HG02973 (cell line): ENCODE results near the gene GSN.
A peak's percentile ranks its signal among the peaks of the same experiment; 100 is the strongest.

Source experiments
- ATAC-seq: cut with Tn5 transposase; IDR thresholded peaks from one replicate; pipeline ENCODE4 v1.9.1; 2021; ENCODE audit warnings: moderate library complexity; ENCODE audit not compliant: unreplicated experiment

The GSN gene

GRCh38 chr9:121322037-121322736, 54.2 kb downstream of the GSN start:
- ATAC-seq: no peak

DNA sequence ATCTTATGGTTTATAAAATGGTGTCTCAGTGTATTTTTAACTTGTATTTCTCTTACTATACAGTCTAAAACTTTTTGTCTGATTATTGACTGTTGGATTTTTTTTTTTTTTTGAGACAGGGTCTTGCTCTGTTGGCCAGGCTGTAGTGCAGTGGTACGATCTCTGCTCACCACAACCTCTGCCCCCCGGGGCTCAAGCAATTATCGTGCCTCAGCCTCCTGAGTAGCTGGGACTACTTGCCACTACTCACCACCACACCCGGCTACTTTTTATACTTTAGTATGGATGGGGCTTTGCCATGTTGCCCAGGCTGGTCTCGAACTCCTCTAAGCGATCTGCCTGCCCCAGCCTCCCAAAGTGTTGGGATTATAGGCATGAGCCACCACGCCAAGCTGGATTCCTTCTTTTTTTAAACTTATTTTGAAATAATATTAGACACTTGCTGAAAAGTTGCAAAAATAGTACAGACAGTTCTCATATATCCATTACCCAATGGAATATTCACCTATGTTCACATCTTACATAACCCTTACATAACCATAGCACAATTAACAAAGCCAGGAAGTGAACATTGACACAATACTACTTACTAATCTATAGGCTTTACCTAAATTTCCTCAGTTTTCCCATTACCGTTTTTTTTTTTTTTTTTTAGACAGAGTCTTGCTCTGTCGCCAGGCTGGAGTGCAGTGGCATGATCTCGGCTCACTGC, 54.9 kb downstream of the GSN start:
- ATAC-seq: no peak

- no peak for ATAC-seq
Observed at GRCh38 chr9:121323449-121324151, 55.6 kb downstream of the GSN start.

DNA sequence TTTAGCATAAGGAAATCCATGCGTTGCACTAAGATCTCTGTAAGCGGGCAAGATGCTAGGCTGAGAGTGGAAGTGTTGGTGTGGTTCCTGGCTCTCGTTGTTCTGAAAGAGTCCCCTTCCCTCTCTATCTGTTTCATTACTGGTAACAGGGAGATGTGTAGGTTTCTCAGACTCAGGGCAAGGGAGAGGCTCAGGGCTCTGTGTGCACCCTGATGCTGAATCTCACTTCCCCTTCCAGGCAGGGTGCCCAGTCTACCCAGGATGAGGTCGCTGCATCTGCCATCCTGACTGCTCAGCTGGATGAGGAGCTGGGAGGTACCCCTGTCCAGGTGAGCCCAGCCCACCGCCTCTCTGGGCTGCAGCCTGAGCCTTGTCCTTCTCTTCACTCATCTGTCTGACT, 56.4 kb downstream of the GSN start:
- ATAC-seq: no peak

DNA sequence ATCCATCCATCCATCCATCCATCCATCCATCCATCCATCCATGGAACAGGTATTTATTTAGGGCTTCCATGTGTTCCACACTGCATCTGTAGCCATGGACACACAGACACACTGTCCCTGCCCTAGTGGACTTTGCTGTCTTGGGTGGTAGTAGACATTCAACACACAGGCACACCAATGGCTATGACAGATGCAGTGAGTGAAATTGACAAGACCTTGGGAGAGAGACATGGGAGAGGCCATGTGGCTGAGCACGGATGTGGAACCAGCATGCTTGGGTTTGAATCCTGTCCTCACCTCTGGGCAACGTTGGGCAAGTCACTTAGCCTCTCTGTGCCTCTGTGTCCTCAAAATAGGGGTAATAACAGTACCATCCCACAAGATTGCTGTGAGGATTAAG, 56.8 kb downstream of the GSN start:
- ATAC-seq: no peak

GRCh38 chr9:121325387-121325786, 57.4 kb downstream of the GSN start:
- ATAC-seq: no peak

- no peak for ATAC-seq
Observed at GRCh38 chr9:121326130-121326838, 58.3 kb downstream of the GSN start.

DNA sequence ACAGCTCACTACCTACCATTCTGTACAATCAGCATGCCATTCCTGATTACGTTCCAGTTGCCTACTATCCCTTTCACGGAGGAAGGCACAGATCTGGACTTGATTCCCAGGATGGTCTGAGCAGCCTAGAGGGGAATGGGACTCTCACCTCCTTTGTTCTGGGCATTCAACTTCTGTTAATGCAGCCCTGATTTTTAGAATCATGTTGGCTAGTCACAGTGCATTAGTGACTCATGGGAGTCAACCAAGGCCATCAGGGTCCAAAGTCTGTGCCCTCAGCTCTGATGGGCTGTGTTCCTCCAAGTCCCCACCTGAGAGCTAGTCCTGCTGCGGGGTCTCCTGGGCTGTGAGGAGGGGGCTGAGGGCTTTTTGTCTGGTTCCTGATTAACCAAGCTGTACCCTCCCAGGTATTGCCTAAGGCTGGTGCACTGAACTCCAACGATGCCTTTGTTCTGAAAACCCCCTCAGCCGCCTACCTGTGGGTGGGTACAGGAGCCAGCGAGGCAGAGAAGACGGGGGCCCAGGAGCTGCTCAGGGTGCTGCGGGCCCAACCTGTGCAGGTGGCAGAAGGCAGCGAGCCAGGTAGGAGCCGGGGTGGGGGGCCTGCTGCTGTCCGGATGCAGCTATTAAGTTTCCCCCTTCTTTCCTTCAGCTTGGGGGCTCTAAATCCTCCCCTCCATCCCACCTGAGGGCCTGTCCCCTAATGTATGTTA, 59.1 kb downstream of the GSN start:
- no peak for ATAC-seq

GRCh38 chr9:121328476-121328875, 60.5 kb downstream of the GSN start:
- ATAC-seq: no peak

DNA sequence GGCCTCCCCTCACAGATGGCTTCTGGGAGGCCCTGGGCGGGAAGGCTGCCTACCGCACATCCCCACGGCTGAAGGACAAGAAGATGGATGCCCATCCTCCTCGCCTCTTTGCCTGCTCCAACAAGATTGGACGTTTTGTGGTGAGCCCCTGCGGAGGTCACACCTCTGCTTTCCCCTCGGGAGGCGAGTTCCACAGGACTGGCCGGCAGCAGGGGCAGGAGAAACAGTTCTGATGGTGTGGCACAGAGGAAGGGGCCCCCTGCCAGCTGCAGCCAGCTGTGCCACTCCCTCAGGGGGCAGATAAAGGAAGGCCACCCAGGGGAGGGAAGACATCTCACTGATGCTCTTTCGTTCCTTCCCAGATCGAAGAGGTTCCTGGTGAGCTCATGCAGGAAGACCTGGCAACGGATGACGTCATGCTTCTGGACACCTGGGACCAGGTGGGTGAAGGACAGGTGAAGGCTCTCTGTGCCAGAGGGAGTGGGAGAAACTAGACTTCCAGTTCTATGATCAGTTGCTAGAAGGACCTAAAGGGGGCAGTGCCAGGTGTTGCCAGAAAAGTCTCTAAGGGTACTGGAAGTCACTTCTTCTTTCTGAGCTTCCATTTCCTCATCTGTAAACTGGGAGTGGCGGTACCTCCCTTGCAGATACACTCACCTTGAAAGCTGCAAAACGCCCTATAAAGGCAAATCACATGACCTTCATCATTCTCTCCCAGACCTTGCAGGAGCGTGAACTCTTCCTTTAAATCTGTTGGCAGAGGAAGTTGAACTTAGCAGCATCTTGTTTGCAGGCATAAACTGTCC, 61.1 kb downstream of the GSN start:
- ATAC-seq: no peak

GRCh38 chr9:121331549-121331948, 63.6 kb downstream of the GSN start:
- no peak for ATAC-seq

DNA sequence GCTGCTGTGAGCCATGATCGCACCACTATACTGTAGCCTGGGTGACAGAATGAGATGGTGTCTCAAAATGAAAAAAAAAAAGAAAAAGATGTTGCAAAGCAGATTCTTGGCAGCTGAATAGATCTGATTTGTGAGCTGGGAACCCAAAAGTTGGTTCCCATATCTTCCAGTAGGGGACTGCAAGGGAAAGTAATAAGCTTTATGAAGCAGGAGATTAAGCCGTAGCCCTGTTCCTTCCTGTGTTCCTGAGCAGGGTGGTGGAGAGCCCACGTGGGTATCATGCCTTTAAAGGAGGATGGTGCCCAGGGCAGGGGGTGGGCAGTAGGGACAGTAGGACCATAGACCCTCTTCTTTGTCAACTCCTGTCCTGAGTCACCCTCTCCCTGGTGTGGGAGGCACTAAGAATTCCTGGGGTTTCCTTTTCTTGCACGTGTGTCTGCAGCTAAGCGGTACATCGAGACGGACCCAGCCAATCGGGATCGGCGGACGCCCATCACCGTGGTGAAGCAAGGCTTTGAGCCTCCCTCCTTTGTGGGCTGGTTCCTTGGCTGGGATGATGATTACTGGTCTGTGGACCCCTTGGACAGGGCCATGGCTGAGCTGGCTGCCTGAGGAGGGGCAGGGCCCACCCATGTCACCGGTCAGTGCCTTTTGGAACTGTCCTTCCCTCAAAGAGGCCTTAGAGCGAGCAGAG, 64.2 kb downstream of the GSN start:
- ATAC-seq: no peak

DNA sequence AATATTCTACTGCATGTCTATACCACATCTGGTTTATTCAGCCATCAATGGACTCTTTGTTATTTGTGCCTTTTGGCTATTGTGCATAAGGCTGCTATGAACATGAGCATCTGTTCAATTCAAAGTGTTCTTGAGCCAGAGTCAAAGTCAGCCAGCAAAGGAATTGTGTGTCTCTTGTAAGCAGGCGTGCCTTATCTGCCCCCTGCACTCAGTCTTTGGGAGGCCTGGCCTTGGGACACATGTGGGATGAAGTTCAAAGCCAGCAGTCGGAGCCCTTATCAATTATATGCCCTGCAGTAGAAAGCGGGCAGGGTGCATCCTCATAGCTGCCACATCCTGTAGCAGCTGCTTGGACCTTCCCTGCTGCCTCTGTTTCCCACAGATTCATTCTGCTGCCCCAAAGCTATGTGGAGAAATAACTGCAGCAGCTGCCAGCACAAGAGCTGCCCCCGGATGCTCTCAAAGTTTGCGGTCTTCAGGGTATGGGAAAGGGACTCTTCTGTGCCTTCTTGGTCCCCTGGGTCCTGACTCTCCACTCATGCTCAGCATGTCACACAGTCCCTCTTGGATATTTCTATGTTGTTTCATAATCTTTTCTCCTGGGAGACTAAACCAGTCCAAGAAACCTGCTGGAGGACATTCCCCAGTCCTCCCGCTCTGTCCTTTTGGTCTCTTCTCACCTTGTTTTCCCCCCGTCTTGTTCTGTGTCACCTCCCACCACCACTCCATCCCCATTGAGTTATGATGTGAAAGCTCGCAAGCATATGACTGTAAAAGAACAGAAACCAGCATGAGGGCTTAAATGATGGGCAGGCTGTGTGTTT, 66.2 kb downstream of the GSN start:
- no peak for ATAC-seq

DNA sequence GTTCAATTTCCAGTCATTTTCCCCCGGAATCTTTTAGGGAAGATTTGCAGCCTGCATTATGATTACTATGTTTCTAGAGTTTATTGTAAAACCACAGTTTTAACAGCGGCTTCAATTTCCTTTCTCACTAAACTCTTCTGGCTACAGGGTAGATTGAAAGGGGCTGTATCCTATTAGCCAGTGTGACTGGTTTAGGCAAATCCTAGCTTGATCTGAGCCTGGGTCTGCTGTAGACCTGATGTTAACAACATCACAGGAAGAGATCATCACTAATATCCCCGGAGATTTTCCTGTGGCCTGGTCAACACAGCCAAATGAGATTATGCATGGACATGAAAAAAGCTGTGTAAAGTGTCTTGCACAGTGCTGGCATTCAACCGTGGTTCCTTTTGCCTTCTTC, 68.7 kb downstream of the GSN start:
- no peak for ATAC-seq

DNA sequence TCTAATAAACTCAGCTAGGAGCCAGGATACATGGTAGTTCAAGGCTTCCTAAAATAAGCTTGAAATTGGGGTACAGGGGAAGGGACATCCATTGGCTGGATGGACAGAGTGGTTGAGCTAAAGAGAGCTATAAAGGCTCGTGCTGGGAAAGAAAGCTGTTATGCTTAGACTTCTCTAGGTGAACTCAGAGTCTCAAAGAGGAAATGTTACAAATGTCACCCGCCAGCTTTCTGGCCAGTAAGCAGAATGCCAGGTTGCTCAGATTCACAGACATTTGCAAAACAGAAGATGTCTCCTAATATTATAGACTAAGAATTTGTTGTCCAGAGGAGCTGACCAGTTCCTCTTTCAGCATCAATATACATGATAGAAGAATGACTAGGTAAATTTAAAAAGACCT, 71.5 kb downstream of the GSN start:
- no peak for ATAC-seq

DNA sequence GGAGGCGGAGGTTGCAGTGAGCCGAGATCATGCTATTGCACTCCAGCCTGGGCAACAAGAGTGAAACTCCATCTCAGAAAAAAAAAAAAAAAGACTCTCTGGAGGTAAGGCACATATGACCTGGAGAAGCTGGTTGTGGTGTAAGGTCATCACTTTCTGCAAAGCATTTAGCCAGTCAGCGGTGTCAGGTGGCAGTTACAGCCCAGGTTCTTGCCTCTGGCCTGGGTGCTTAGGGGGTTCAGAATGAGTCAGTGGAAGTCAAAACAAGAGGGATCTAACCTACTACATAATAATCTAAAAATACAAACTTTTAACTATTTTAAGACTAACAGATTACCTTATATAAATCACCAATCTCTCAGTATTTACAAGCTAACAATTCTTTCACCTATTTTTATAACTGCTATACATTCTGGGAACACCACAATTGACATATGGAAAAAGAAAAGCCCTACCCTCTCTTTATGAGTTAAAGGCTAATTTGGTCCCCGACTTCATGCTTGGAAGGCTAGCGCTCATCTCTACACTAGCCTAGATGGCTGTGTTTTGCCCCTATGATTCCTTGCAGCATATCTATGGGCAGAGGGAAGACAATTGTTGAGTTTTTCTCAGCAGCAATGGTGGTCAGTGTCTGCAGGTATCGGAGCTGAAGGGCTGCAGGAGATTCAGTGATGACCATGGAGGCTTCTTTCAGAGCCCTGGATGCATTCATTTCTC, 72.9 kb downstream of the GSN start:
- ATAC-seq: peak; percentile 94

DNA sequence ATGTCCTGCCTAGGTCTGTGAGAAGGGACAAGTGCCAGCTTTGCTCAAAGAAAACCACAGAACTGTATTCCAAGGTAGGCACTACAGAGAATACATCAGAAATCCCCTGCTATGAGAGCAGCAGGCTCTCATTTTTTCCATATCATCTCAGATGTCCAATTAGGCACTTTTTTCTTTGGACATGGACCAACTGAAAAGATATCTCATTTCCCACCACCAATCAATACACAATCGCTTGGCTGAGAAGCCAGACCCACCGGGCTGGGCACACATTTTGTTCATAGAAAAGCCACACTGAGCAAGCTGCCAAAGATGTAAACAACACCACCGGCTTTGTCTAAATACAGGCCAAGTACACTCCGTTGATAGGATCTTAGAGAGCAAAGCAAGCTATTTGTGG, 76.2 kb downstream of the GSN start:
- ATAC-seq: no peak

DNA sequence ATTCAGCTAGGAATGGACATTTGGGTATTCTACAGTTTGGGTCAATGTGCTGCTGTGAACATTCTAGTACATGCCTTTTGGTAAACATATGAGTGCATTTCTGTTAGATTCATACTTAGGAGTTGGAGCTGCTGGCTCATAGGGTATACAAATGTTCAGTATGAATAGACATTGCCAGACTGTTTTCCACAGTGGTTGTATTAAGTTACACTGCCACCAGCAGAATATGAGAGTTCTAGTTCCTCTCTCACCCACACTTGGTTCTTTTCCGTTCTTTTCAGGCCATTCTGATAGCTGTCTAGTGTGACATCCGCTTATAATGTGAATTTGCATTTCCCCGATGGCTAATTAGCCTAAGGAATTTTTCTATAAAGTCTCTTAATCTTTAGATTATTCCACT, 77.1 kb downstream of the GSN start:
- ATAC-seq: no peak
